Measurements from ENCODE around the gene LYPD6B. TPM values are rescaled to one million over a fixed set of nuclear protein-coding genes. Genes with fewer than 3 reads are reported as not detected.

Gene LYPD6B
- total and polyA plus RNA-seq, 10 of the 15 experiments (the other 5 are each of a cell fraction or from before 2014, with no cell fraction given), result 1.0 to 6.6 (median 4.0) TPM

- FAIRE-seq, result no peak
- 71% methylated on average over 6 of the region's 6 CpGs for WGBS (ENCODE audit: insufficient coverage, insufficient replicate concordance, low lambda C conversion rate, missing lambda C conversion rate)
- H2AFZ ChIP-seq (ENCODE audit: control insufficient read depth, low read depth, low read length), result no peak overlapping the region
- no peaks in the 10 kb centered on the region for H3K9me3 ChIP-seq (replicated peaks; ENCODE audit: control insufficient read depth, insufficient read depth, low read length)
- TF ChIP-seq, protein P1, sequence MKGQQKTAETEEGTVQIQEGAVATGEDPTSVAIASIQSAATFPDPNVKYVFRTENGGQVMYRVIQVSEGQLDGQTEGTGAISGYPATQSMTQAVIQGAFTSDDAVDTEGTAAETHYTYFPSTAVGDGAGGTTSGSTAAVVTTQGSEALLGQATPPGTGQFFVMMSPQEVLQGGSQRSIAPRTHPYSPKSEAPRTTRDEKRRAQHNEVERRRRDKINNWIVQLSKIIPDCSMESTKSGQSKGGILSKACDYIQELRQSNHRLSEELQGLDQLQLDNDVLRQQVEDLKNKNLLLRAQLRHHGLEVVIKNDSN (IDR thresholded peaks at IDR 0.05; ENCODE audit: borderline replicate concordance, extremely low read length, insufficient read depth, low read depth, low read length), result no peak
- TF ChIP-seq, protein P2, sequence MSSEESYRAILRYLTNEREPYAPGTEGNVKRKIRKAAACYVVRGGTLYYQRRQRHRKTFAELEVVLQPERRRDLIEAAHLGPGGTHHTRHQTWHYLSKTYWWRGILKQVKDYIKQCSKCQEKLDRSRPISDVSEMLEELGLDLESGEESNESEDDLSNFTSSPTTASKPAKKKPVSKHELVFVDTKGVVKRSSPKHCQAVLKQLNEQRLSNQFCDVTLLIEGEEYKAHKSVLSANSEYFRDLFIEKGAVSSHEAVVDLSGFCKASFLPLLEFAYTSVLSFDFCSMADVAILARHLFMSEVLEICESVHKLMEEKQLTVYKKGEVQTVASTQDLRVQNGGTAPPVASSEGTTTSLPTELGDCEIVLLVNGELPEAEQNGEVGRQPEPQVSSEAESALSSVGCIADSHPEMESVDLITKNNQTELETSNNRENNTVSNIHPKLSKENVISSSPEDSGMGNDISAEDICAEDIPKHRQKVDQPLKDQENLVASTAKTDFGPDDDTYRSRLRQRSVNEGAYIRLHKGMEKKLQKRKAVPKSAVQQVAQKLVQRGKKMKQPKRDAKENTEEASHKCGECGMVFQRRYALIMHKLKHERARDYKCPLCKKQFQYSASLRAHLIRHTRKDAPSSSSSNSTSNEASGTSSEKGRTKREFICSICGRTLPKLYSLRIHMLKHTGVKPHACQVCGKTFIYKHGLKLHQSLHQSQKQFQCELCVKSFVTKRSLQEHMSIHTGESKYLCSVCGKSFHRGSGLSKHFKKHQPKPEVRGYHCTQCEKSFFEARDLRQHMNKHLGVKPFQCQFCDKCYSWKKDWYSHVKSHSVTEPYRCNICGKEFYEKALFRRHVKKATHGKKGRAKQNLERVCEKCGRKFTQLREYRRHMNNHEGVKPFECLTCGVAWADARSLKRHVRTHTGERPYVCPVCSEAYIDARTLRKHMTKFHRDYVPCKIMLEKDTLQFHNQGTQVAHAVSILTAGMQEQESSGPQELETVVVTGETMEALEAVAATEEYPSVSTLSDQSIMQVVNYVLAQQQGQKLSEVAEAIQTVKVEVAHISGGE (CRISPR knock-in tag; IDR thresholded peaks at IDR 0.05), result no peak
- TF ChIP-seq CREB1 (IDR thresholded peaks at IDR 0.05; ENCODE audit: low read depth) (no peak), EGR1 (IDR thresholded peaks at IDR 0.05; ENCODE audit: borderline replicate concordance in 1 of 2, low read depth in 2 of 2, low read length in 2 of 2) (no peak), IKZF2 (IDR thresholded peaks at IDR 0.05) (no peak), E4F1 (IDR thresholded peaks at IDR 0.05; ENCODE audit: borderline replicate concordance, partially characterized antibody) (no peak)
- BruUV-seq (replicated peaks), result no TSS peak
- no peaks in the 10 kb centered on the region for H3K36me3 ChIP-seq (ENCODE audit: control insufficient read depth in 2 of 2, insufficient read depth in 2 of 2, low read length in 1 of 2)
- H3K4me2 ChIP-seq (ENCODE audit: control insufficient read depth, insufficient read depth), result no peak overlapping the region
- H4K20me1 ChIP-seq (ENCODE audit: control insufficient read depth, insufficient read depth), result no peaks in the 10 kb centered on the region
- RAD21 ChIA-PET (ENCODE audit: unreplicated experiment), result no interaction called here
- in situ Hi-C loops (cut with MboI), result no loop called here
- SMC1A ChIA-PET (ENCODE audit: uncharacterized antibody, unreplicated experiment), result no interaction called here
- ATAC-seq, result no peak
- H3K4me1 ChIP-seq (ENCODE audit: control insufficient read depth, insufficient read depth, low read length), result peaks cover 4% of the 10 kb centered on the region; the same call in 1 of the 2 replicates
- no peak for DNase-seq (ENCODE audit: low read depth, low spot score)
- POLR2A ChIA-PET, result no interaction called here
- H3K79me2 ChIP-seq (ENCODE audit: control insufficient read depth, insufficient read depth, low read length), result no peaks in the 10 kb centered on the region
- no peak overlapping the region for H3K4me3 ChIP-seq
- no peaks in the 10 kb centered on the region for H3K27me3 ChIP-seq (replicated peaks in 1 of 2; ENCODE audit: control insufficient read depth in 2 of 2, insufficient read depth in 2 of 2, low read length in 1 of 2)
- H3K27ac ChIP-seq (ENCODE audit: control insufficient read depth, insufficient read depth), result no peak overlapping the region
- intact Hi-C loops (cut with micrococcal nuclease; ENCODE audit: unreplicated experiment), result no loop called here
- CTCF ChIA-PET, result no interaction called here
- no peak overlapping the region for H3K9ac ChIP-seq (ENCODE audit: control insufficient read depth, insufficient read depth, low read length)
Measured at GRCh38 chr2:148996805-148997204, 41.7 kb upstream of the LYPD6B start.
